Measurements from ENCODE around the gene EPHA6.

Gene EPHA6

GRCh38 chr3:97658668-97659285 is 844.4 kb downstream of the EPHA6 start:
- DNase-seq: peak; percentile 27

- no peak for DNase-seq
Observed at GRCh38 chr3:97662264-97662663, 847.9 kb downstream of the EPHA6 start.

GRCh38 chr3:97662762-97663161 is 848.4 kb downstream of the EPHA6 start:
- no peak for DNase-seq

- no peak for DNase-seq
Observed at GRCh38 chr3:97665896-97666295, 851.5 kb downstream of the EPHA6 start.

GRCh38 chr3:97670952-97671351 is 856.6 kb downstream of the EPHA6 start:
- DNase-seq: no peak

GRCh38 chr3:97673357-97673997 is 859.1 kb downstream of the EPHA6 start:
- DNase-seq: no peak

GRCh38 chr3:97674461-97674860 is 860.1 kb downstream of the EPHA6 start:
- DNase-seq: no peak

- no peak for DNase-seq
Observed at GRCh38 chr3:97680210-97680609, 865.8 kb downstream of the EPHA6 start.

GRCh38 chr3:97680696-97681095 is 866.3 kb downstream of the EPHA6 start:
- no peak for DNase-seq

GRCh38 chr3:97684490-97684889 is 870.1 kb downstream of the EPHA6 start:
- DNase-seq: no peak

GRCh38 chr3:97686258-97686657 is 871.9 kb downstream of the EPHA6 start:
- DNase-seq: no peak

GRCh38 chr3:97687734-97688133 is 873.3 kb downstream of the EPHA6 start:
- DNase-seq: no peak

GRCh38 chr3:97689111-97689510 is 874.7 kb downstream of the EPHA6 start:
- DNase-seq: no peak

GRCh38 chr3:97689962-97690361 is 875.6 kb downstream of the EPHA6 start:
- no peak for DNase-seq

GRCh38 chr3:97691354-97691753 is 877.0 kb downstream of the EPHA6 start:
- no peak for DNase-seq

- DNase-seq: no peak
Observed at GRCh38 chr3:97692389-97692788, 878.0 kb downstream of the EPHA6 start.

- no peak for DNase-seq
Observed at GRCh38 chr3:97692831-97693230, 878.4 kb downstream of the EPHA6 start.

- DNase-seq: no peak
Observed at GRCh38 chr3:97694876-97695275, 880.5 kb downstream of the EPHA6 start.

- DNase-seq: no peak
Observed at GRCh38 chr3:97698691-97699090, 884.3 kb downstream of the EPHA6 start.

- DNase-seq: no peak
Observed at GRCh38 chr3:97699889-97700288, 885.5 kb downstream of the EPHA6 start.

GRCh38 chr3:97705764-97706163 is 891.4 kb downstream of the EPHA6 start:
- DNase-seq: no peak

- no peak for DNase-seq
Observed at GRCh38 chr3:97706226-97706625, 891.8 kb downstream of the EPHA6 start.

GRCh38 chr3:97711654-97712053 is 897.3 kb downstream of the EPHA6 start:
- DNase-seq: no peak

- DNase-seq: no peak
Observed at GRCh38 chr3:97712919-97713318, 898.5 kb downstream of the EPHA6 start.

GRCh38 chr3:97713634-97714033 is 899.2 kb downstream of the EPHA6 start:
- no peak for DNase-seq

Data from NCI-H748 treated with DMSO at 0.1 percent for 48 hours (cell line).